HG03097 (cell line): ENCODE data around the gene LITAF.

Experiments used
- ATAC-seq: cut with Tn5 transposase; IDR thresholded peaks from one replicate; pipeline ENCODE4 v1.9.1; 2021; ENCODE audit not compliant: unreplicated experiment, low FRiP score

LITAF gene

DNA sequence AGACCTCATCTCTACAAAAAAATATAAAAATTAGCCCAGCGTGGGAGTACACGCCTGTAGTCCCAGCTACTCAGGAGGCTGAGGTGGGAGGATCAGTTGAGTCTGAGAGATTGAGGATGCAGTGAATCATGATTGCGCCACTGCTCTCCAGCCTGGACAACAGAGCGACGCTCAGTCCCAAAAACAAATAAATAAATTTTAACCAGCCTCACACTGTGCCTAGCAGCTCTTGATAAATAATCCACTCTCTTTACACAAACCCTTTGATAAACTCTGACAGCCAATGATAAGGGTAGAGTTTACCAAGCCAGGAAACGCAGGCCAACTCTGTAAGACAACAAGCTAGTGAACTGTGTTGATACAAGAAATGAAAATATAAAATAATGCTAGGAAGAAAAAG is 32.7 kb downstream of the LITAF start:
- no peak for ATAC-seq

DNA sequence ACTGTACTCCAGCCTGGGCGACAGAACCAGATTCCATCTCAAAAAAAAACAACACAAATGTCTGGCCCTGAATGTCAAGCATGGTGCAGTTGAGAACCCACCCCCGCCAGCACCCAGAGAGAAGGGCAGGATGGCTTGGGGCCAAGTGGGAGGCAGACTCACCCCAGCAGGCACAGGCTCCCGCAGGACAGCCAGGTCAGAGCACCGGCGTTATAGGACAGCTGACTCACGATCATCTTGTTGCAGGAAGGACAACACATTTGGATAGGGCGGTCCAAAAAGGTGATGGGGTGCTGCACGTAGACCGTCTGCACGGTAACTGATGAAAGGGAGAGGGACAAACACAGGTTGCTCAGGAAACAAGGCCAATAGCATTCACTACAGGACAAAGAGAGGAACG is 33.3 kb downstream of the LITAF start:
- no peak for ATAC-seq

DNA sequence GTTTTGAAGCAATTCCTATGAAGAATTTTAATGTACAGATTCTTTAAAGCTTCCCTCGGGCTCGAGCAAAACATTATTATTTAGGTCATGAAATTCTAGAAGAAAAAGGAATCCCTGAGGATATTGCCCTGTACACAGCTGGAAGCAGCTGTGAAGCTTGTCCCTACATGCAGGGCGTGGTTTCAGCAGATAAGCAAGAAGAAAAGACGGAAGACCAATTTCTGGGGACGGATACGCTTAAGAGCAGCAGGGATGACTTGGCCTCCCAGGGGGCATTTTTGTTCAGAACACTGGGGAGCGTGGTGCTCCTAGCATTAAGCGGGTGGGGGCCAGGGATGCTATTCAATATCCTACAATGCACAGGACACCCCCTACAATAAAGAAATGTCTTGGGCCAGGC is 34.3 kb downstream of the LITAF start:
- no peak for ATAC-seq

DNA sequence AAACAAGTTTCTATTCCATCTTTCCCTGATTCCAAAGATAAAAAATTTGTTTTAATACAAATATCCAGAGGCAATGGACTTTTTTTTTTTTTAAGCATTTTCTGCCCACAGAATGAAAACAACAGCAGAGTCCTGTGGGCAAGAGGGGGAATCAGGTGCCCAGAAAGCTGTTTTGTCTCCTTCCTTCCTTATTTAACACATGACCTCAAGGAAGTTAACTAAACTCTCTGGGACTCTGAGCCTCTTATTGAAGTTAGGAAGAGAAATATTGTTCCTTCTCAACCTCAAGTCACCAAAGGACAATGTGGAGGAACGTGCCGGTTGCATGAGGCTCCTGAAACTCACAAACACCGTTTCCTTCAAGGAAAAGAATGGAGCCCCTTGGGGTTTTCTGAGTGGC is 34.9 kb downstream of the LITAF start:
- ATAC-seq: no peak

DNA sequence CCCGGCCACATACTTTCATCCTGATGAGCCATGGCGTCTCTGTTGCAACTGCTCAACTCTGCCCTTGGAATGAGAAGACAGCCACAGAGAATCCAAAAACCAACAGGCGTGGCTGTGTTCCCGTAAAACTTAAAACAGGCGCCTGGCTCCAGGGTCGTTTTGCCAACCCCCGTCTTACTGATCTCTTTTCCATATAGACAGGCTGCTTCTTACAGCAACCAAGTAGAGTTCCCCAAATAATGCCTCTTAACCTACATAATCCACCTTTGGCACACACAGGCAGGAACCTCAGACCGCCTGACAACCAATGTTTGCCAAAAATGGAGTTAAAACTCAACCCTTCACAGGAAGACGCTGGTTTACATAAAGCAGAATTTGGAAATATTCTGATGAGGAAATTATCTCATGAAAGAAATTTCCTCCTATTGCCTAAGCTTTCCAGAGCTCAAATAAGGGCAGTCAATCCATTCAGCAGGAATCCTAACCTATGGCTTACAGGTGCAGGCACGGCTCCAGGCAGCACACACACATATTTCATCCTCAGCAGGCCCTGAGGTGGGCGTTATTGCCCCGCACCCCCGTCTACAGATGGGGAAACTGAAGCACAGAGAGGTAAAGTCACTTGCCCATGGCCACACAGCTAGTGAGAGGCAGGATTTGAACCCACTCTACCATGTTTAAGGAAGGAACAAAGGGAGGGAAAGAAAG is 35.8 kb downstream of the LITAF start:
- no peak for ATAC-seq

DNA sequence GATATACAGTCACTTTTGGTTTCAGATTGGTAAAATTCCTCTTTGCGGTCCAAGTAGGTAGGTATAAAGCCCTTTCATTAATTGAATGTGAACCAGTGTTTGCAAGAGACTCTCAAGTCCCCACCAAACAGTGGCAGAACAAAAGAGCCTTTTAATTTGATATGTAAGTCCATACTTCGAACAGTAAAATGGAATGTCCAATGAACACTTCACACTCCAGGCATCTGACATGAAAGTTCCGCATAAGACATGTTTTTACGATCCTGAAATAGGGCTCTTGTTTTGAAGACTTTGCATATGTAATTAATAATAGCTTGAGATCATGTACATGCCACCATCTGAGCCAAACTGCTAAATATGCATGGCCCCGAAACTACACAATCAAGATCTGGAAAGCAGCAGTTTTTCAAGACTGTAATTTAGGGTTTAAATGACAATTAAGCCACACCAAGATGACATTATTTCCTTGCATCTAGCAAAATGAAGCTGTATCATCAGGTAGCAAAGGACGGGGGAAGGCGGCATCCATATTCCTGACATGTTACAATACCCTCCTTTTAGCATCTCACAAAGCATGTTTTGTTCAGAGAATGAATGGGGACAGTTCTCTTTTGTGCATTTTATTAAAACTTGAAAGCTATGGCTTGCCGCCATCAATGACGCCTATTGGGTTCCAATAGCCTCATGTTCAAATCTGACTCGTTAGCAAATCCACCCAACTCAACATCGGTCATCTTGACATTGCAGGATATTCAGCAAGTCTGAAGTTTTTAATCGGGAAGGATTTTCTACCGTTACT is 39.4 kb downstream of the LITAF start:
- no peak for ATAC-seq

DNA sequence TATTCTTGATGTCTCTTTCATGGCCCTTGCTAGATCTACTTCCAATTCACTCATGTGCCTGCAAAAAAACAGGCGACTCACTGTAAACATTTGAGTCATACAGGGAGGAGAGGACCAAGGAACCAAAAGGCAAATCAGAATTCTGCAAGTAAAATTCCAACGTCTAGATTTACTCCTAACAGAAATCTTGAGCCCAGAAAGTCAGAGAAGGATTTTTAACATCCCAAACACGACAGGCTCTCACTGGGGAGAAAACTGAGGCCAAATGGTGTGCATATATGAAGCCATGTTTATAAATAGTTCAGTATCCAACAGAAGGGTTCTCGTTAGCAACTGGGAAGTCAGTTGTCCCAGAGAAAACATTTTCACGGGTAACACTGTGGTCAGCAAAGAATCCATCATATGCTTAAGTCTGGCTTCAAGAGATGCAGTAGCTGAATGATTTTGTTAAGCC is 40.1 kb downstream of the LITAF start:
- no peak for ATAC-seq

DNA sequence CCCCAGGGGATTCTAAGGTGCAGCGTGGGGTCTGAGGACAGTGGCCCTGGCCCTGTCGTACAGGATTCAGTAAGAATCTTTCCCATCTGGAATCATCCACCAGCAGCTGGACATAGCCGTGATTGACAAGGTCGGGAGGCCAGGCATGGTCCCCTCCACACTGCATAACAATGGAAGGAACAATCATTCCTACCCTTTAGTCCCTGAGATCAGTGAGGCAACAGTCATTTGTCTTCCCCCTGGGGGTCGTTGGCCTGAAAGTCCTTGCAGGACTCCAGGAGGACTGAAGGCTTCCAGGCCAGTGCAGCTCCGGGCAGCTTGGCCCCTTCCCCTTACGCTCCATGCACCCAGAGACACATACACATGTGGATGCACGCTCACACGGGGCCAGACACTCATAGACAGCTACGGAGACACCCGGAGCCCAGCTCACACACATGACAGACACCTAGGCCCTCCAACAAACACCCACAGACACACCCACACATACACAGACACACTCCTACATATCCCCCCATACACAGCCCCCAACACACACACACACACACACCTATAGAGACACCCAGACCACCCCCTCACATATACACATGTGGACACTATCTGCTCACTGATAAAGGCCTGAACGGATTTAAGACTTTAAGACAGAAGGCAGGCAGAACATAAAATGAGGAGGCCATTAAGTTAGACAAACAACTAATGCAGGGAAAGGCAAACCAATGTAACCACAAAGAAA is 42.9 kb downstream of the LITAF start:
- no peak for ATAC-seq

DNA sequence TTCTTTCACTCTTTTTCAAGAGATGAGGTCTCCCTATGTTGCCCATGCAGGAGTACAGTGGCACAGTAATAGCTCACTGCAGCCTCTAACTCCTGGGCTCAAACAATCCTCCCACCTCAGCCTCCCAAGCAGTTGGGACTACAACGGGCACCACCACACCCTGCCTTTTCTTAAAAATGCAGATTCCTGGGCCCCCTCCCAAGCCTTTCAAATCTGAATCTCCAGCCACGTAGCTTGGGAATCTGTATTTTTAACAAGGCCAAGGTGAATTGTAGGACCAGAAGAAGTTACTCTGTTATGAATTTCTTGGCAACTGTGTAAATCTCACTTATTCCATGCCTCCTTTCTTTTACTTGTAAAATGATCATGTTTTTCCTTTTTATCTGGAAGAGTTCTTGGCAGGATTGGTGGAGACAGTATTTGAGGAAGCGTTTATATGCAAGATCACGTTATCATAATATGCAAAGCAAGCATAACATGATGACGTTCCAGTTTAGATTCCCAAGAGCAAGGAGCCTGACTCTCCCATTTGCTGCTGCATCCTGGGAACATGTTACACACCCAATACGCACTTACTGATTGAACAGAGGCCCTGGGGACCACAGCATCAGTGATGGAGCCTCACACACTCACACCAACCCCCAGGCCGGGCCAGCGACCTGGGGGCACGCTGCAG is 44.5 kb downstream of the LITAF start:
- ATAC-seq: no peak

DNA sequence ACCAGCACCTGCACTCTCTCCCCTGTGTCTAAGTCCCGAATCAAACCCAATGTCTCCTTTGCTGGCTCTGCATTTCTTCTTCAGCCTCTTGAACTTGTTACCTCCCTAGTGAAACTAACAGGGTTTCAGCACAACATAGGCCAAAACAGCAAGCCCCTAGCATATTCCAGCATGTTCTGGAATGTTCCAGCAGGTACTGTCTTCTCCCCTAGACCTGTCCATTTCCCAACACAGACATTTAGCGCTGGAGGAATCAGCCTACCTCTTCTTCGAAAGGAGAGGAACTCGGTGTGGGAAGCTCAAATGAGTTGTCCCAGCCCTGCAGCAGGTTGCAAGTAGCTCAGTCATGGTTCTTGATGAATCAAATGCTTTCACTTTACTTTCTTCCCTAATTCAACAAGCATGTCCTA is 47.1 kb downstream of the LITAF start:
- ATAC-seq: no peak

DNA sequence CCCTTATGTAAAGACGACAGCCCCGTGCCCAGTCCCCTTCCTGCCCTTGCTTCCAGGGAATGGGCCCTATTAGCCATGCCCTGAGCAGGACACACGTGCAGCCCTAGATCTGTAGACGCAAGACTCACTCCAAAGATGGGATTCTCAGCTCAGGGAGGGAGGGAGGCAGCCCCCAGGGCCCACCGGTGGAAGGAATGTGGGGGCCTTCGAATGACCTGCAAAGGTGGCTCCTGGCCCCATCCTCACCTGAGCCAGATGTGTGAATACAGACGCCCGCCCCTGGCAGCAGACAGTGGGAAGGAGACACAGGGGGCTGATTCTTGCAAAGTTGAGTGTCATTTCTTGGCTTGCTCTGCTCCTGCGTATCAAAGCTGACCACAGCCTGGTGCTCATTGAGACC is 47.8 kb downstream of the LITAF start:
- no peak for ATAC-seq

DNA sequence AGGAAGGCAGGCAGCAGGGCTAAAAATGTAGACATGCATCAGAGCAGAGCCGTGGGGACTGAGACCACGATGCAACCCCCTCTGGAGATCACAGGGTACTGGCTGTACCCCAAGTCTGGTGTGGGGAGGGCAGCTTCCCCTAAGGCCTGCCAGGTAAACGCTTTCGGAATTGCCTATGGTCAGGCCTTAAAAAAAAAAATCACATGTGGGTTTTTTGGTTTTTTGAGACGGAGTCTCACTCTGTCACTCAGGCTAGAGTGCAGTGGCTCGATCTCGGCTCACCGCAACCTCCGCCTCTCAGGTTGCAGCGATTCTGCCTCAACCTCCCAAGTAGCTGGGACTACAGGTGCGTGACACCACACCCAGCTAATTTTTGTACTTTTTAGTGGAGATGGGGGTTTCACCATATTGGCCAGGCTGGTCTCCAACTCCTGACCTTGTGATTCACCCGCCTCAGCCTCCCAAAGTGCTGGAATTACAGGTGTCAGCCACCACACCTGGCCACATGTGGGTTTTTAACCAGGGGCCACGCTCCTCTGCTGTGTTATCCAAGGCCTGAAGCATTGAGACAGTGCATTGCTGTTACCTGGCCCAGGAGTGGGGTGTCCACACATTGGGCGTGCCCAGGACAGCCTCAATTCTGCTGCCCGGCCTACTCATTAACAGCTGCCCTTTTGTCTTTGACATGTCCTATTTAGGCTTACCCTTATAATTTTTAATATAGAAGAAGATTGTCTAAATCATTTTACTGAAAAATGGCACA is 50.4 kb downstream of the LITAF start:
- ATAC-seq: no peak

DNA sequence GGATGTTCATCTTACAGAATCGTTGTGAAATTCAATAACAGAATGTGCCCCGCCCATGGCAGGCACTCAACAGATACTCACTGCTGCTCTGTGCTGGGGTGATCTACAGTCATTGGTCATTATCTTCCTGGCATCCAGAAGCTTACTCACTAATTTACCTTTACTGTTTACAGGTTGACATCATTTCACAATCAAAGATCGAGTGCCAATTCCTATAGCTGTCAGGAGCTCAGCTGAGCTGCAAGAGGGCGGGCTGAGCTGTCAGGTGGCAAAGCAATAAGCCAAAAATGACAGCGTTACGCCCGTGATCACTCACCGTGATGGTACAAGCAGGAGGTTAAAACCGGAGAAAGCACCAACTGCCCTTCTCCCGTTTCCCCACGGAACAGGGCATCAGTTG is 51.2 kb downstream of the LITAF start:
- no peak for ATAC-seq

DNA sequence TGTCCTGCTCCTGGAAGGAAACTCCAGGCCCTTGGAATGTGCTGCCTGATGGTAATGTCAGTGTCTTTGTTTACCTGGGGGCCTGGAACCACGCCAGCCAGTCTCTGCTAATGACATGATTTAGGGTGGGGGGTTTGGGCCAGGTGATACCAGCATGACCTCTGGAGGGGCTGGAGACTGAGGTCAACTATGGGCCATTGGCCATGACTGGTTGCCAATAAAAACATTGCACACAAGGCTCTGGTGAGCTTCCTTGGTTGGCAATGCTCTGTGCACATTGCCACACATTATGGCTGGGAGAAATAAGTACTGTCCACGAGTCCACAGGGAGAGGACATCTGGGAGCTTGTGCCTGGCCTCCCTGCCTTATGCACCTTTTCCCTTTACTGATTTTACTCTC is 52.5 kb downstream of the LITAF start:
- ATAC-seq: no peak

DNA sequence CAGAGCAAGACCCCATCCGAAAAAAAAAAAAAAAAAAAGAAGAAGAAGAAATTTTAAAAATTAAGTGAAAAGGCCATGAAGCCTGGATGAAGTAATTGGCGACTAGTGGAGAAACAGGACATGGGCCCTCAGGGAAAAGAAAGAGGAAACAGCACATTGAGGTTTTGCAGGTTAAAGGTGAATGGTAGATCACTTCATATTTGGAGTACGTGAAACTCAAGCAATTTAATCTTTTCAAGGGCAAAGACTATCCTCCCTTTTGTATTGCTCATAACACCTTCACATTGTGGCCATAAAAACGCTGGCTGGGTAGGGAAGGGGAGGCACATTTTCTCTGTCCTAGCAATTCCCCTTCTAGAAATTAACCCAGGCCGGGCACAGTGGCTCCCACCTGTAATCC is 53.1 kb downstream of the LITAF start:
- no peak for ATAC-seq

DNA sequence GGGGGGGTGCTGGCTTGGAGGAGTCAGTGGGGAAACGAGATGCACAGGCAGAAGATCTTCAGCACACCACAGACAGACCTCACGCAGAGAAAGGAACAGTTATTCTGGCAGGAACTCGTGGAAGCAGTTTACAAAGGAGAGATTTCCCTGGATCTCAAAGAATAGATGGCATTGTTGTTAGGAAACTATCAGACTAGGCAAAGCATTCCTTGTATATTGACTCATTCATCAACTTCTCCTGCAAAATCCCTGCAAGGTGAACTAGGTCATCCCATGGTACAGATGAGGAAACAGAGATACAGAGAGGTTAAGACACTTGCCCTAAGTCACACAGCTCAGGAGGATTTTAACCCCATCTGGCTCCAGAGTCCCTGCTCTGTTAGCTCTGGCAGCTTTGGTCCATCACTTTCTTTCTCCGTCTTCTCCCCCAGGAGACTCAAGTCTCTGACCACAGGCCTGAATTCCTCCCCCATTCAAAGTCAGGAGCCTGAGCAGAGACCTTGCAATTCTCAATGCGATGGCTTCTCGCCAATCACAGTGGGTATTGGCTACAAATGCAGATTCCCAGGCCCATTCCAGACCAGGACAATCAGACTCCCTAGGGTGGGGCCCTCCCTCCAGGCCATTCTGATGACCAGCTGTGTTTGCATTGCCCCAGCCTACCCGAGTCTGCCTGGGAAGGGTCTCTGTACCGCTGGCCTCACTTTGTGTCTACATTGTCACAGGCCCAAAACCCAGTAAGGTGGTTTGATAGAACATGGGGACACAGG is 56.4 kb downstream of the LITAF start:
- no peak for ATAC-seq

DNA sequence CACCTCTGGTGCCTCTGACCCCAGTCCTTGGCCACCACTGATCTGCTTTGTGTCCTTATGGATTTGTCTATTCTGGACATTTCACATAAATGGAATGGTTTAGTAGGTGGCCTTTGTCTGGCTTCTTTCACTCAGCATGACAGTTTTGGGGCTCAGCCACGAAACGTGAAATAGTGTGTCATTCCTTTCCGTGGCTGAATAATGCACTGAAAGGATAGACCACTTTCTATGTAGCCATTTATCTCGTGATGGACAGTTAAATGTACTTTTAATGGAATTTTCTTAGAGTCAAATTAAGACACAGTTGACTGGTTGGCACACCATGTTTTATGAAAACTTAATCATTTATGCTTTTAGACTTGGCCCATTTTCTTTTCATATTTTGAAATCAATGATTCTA is 57.4 kb downstream of the LITAF start:
- ATAC-seq: no peak

DNA sequence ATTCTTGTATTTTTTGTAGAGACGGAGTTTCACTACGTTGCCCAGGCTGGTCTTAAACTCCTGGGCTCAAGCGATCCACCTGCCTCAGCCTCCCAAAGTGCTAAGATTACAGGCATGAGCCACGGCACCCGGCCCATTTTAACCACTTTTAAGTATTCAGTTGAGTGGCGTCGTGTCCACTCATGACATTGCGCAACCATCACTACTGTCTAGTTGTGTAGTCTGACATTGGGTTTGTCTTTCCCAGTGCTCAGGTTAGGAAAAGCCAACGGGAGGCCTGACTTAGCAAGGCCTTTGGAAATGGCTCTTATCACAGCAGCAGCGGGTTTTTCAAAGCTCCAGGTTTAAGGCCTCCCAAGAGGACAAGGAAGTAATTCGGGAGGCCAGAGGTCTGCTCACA is 58.7 kb downstream of the LITAF start:
- ATAC-seq: no peak

DNA sequence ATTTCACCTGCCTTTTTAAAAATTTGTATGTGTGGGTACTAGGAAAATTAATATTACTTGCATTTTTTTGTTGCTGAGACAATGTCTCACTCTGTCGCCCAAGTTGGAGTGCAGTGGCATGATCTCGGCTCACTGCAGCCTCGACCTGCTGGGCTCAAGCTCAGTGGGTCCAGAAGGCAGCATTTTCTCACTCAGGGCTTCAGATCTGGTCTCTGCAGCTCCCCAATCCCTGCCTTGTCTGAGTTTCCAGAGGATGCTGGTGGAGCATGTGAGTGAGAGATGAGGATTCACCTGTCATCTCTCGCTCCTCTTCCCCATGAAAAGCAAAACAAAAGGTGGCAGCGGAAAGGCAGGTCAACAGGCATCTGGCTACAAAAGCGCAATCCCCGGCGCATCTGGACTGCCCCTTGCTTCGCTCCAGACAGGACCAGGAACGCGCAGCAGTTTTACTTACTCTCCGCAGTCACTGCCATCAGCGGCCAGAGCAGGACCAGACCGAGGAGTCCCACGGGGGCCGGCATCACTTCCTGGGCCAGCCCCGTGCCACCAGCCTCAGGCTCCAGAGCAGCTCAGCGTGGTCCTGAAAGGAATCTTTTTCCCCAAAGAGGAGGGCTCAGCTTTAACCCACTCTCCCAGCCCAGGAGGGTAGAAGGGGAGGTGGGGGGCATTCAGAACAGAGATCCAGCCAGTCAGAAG is 59.9 kb downstream of the LITAF start:
- no peak for ATAC-seq
